Neutrophil (primary cell): ENCODE data around the gene NLE1.
A peak's percentile ranks its signal among the peaks of the same experiment; 100 is the strongest.

Source experiments
- H3K27ac ChIP-seq: fragments of 200-600 bp; sonication (generic); 2 replicates; pipeline ENCODE4 v1.5.1; 2016; ENCODE audit warnings: mild to moderate bottlenecking, moderate library complexity
- H3K27me3 ChIP-seq: fragments of 200-600 bp; sonication (generic); 2 replicates; pipeline ENCODE4 v1.6.0; 2016; ENCODE audit warnings: mild to moderate bottlenecking
- H3K36me3 ChIP-seq: fragments of 200-600 bp; sonication (generic); 2 replicates; pipeline ENCODE4 v1.5.1; 2017
- H3K4me1 ChIP-seq, 2 experiments: fragments of 200-600 bp in 1 of 2; sonication (generic) in 1 of 2; 1 replicate in 1 of 2; 2 replicates in 1 of 2; pipeline versions ENCODE4 v1.5.1 to v1.6.1; 2013 to 2016; ENCODE audit warnings: low read depth in 1 of 2, low read length in 1 of 2, mild to moderate bottlenecking in 1 of 2, moderate library complexity in 1 of 2; ENCODE audit not compliant: control insufficient read depth in 1 of 2, insufficient read depth in 1 of 2
- H3K4me3 ChIP-seq, 2 experiments: fragments of 200-600 bp in 1 of 2; sonication (generic) in 1 of 2; 1 replicate in 1 of 2; 2 replicates in 1 of 2; pipeline ENCODE4 v1.5.1; 2013 to 2016; ENCODE audit warnings: low read depth in 1 of 2, low read length in 1 of 2, mild to moderate bottlenecking in 1 of 2, moderate library complexity in 1 of 2
- H3K9me3 ChIP-seq: fragments of 200-600 bp; sonication (generic); 2 replicates; pipeline ENCODE4 v1.5.1; 2016
- CTCF ChIP-seq: fragments of 200-600 bp; sonication (generic); IDR thresholded peaks from 2 replicates; pipeline ENCODE4 v1.5.1; 2016; ENCODE audit warnings: antibody characterized with exemption

The NLE1 gene

GRCh38 chr17:35080536-35080935, 61.6 kb downstream of the NLE1 start:
- no peaks in the 10 kb centered on the region for H3K9me3 ChIP-seq
- H3K4me1 ChIP-seq: peaks cover 10 to 17% of the 10 kb centered on the region in 2 experiments
- no peak overlapping the region for H3K4me3 ChIP-seq
- H3K36me3 ChIP-seq: no peaks in the 10 kb centered on the region
- H3K27me3 ChIP-seq: no peaks in the 10 kb centered on the region
- TF ChIP-seq CTCF: no peak
- H3K27ac ChIP-seq: peak overlapping the region; percentile 32

- peaks cover 18 to 24% of the 10 kb centered on the region in 2 experiments for H3K4me1 ChIP-seq
- peak overlapping the region; percentile 32 for H3K27ac ChIP-seq
Measured at GRCh38 chr17:35079547-35080423, 62.3 kb downstream of the NLE1 start.

More at GRCh38 chr17:35079547-35080423, 62.3 kb downstream of the NLE1 start:
- no peak for TF ChIP-seq CTCF
- H3K4me3 ChIP-seq: no peak overlapping the region
- no peaks in the 10 kb centered on the region for H3K36me3 ChIP-seq
- H3K27me3 ChIP-seq: no peaks in the 10 kb centered on the region
- no peaks in the 10 kb centered on the region for H3K9me3 ChIP-seq
